NCI-H345 treated with DMSO at 0.1 percent for 48 hours (cell line): ENCODE measurements around the gene ADAMTS19.
A peak's percentile ranks its signal among the peaks of the same experiment; 100 is the strongest.

ENCODE experiments used
- DNase-seq: peaks from one replicate; lab custom pipeline; 2025; ENCODE audit not compliant: unreplicated experiment; lab: John Stamatoyannopoulos, UW

ADAMTS19 gene

DNA sequence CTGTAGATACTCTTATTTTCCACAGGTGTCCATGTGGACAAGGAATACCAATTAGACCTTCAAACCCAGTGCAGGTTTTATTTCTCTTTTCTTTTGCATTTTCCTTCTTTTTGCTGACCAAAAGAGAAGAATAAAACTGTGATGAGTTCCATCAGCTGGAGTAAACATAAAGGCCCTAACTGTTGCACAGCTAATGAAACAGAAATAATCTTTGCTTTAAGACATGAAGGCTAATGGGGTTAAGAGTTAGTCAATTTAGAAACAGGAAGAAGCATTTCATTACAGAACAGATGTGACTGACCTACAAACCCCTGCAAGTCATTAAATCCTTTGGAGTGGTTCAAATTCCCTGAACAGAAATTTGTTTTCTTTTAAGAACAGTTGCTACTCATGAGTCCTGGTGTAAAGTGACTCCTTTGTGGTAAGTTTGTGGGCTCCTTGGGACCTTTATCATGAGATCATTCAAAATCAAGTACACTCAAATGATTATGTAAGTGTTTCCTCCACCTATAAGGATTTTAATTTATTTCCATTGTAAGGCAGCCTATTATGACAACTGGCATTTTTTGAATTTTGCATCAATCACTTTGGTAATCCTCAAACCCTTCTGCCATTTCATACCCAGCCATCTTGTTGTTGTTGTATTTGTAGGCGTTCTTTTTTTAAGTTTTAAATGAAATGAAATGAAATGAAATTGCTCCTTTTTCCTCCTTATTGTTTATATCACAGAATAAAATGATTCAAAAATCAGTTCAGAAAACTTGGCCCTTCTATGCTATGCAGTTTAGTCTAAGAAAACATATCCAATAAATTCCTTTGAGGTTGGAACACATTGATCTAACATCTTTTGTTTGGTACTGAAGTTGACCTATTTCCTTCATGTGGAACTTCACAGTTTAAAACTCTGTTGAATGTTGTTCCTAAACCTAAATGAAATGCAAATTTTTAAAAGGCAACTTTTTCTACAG lies 289.1 kb downstream of the ADAMTS19 start:
- DNase-seq: no peak

GRCh38 chr5:129760636-129761325 lies 300.7 kb downstream of the ADAMTS19 start:
- DNase-seq: no peak

DNA sequence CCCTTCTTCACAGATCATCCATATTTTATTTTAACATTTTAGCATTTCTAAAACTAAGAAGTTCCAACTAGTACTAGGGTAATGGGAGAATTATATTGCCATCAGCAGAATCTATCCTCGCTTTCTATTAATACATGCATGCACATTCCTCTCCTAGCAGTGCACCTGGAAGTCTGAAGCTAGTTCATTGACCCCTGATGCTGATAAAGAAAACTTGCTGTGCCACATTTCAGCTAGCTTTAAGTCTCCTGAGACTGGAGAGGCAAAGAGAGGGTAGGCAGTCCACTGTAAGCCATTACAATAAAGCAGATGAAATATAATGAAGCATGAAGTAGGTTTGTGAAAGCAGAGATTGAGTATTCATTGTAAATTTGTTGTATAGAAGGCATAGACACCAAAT lies 303.6 kb downstream of the ADAMTS19 start:
- no peak for DNase-seq

- no peak for DNase-seq
These were observed 306.7 kb downstream of the ADAMTS19 start for GRCh38 chr5:129766798-129767197.

DNA sequence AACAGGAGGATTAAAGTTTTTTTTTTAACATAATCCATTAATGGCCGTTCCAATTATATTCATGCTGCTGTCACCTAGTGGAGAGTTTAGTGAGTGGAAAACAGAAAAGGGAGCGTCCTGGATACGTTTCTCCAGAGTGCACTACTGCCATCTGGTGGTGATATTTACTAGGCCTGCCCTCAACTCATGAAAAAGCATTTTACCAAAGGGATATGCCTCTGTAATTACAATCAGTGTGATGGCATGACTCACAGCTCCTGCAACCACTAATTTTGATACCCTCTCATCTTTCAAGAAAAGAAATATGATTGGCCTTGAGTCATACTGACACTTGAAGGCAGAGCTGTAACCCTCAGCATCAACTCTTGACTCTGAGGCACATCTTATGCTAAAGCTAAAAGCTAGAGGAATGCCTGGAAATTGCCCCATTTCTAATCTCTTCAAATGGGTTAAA lies 307.9 kb downstream of the ADAMTS19 start:
- peak; percentile 53 for DNase-seq

GRCh38 chr5:129768735-129769134 lies 308.6 kb downstream of the ADAMTS19 start:
- DNase-seq: no peak

DNA sequence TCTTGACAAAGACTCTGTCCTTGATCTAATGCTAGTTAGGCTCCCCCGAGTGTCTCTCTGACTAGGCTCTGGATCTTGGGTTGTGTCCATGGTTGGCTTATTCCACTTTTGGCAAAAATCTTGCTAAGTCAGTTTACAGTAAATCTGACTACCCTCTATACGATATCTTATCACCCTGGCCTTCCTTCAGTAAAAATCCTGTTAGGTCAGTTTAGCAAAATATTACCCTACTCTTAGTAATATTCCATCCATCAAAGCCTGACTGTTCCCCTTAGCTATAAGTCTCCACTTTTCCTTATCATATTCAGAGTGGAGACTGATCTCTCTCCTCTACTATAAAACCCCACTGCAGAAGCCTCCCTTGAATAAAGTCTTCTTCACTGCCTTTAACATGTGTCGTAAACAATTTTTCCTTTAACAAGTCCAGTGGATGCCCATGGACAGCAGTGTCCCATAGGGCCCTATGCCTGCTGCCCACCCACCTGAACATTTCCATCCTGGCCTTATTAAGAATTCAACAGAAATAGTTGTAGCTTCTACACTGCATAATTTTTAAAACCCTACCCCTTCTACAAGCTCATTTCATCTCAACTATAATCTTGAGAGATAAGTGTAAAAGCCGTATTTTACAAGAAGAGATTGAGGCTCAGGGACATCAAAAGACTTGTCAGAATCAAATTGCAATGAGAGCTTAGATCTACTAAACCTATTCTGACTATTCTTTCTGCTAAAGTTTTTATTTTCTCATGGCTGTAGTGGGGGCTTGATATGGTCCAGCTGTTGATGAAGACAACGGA lies 310.1 kb downstream of the ADAMTS19 start:
- DNase-seq: no peak

DNA sequence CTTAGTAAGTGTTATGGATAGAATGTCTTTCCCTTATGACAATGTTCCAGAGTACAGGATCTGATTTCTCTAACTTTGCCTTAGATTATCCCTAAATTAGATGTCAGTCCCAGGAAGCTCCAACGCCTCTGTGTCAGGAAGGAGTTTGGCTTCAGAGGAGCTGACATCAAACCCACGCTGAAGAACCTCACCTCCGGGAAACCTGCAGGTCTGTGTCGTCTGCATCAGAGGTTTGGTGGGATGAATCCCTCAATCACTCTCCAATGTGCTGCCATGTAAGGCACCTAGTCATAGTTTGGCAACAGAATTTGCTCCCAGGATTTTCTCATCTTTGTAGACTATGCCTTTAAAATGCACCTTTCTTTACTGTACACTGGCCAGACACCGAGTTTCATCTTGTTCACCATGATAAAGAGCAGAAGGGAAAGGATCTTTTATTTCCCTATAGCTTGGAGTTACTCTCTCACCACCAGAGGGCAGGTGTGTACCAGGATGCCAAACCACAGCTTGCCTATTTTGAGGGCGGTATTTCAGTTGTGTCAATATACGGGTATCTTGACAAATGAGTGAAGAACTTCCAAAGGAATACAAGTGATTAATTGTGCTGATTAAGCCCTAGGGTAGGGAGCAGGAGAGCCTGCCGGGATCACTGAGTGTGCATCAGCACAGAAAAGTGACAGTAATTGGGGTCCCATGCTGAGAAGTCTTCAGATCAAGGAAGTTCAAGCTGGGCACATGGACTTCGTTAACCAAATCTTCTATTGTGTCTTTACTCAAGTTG lies 311.1 kb downstream of the ADAMTS19 start:
- DNase-seq: no peak

DNA sequence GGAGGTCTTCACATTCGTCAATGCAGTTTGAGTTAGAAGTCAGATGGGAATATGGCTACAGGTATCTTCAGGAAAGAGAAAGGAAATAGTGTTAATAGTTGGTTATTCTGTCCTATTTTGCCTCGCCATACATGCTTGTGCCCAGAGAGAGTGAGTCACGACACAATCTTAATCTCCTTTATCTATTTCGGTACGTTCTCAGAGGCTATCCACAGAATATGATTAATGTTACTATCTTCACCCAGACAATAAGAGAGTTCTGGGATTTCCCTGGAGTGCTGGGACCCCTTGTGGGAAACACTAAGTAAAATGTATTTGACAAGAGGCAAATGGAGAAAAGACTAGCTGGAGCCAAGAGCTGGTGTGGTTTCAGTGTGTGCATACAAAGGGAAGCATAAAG lies 313.3 kb downstream of the ADAMTS19 start:
- no peak for DNase-seq

DNA sequence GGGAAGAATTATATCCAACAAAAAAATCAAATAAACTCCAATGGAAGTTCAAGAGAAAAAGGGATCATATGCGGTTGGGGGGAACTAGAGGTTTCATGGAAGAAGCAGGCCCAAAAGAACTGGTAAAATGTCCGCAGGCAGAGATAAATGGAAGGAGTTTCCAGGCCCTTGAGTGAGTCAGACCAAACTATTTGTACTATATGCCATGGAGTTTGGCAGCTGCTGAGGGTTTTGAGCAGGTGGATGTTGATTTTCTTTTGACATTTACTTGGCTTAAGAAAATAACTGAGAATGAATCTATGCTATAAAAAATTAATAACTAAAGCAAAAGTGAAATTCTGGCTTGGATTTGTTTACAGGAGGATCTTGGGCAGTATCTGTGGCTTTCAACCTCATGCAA lies 321.5 kb downstream of the ADAMTS19 start:
- no peak for DNase-seq
